Muscle of leg (tissue), 11 donors: ENCODE results near the gene MAD1L1. TPM values are rescaled to one million over a fixed set of nuclear protein-coding genes. Genes with fewer than 3 reads are reported as not detected.

ENCODE experiments used
- DNase-seq: peaks from one replicate; pipeline ENCODE4 v3.0.0; 2013
- H3K27ac ChIP-seq: one replicate; pipeline ENCODE4 v1.5.1; 2013; ENCODE audit warnings: mild to moderate bottlenecking, low read length, control low read depth
- H3K27me3 ChIP-seq: one replicate; pipeline ENCODE4 v1.6.1; 2013; ENCODE audit warnings: low read length; ENCODE audit not compliant: control insufficient read depth, insufficient read depth
- H3K36me3 ChIP-seq: one replicate; pipeline ENCODE4 v1.6.1; 2013; ENCODE audit warnings: low read length; ENCODE audit not compliant: control insufficient read depth, insufficient read depth
- H3K4me1 ChIP-seq: one replicate; pipeline ENCODE4 v1.6.1; 2013; ENCODE audit warnings: low read length; ENCODE audit not compliant: control insufficient read depth, insufficient read depth
- H3K4me3 ChIP-seq: one replicate; pipeline ENCODE4 v1.5.1; 2013; ENCODE audit warnings: low read length, control low read depth
- H3K9me3 ChIP-seq: replicated peaks from 2 replicates; pipeline ENCODE4 v1.6.1; 2013; ENCODE audit warnings: low read depth, low read length; ENCODE audit not compliant: control insufficient read depth
- WGBS: methylation state at CpG from one replicate; pipeline ENCODE4 v1.1.5; 2013; ENCODE audit warnings: missing lambda C conversion rate; ENCODE audit not compliant: insufficient coverage; 5-methylcytosine and 5-hydroxymethylcytosine counted together
- polyA plus RNA-seq, 8 donors: library from polyadenylated mRNA; unstranded; fragments of 120-200 nt; gene quantifications; one replicate each; pipeline versions ENCODE4 v1.2.1 to v1.2.3, GENCODE V29; 2013; ENCODE audit warnings: inconsistent platforms in 1 of 8, low replicate concordance in 1 of 8; ENCODE audit not compliant: insufficient read length in 8 of 8, insufficient read depth in 1 of 8
- total RNA-seq: library from RNA; stranded (reverse); fragments of 120-200 nt; gene quantifications from one replicate; pipeline ENCODE4 v1.2.4, GENCODE V29; 2013

MAD1L1 gene
- total and polyA plus RNA-seq, 9 donors: 19.1 to 38.7 (median 21.8) TPM

DNA sequence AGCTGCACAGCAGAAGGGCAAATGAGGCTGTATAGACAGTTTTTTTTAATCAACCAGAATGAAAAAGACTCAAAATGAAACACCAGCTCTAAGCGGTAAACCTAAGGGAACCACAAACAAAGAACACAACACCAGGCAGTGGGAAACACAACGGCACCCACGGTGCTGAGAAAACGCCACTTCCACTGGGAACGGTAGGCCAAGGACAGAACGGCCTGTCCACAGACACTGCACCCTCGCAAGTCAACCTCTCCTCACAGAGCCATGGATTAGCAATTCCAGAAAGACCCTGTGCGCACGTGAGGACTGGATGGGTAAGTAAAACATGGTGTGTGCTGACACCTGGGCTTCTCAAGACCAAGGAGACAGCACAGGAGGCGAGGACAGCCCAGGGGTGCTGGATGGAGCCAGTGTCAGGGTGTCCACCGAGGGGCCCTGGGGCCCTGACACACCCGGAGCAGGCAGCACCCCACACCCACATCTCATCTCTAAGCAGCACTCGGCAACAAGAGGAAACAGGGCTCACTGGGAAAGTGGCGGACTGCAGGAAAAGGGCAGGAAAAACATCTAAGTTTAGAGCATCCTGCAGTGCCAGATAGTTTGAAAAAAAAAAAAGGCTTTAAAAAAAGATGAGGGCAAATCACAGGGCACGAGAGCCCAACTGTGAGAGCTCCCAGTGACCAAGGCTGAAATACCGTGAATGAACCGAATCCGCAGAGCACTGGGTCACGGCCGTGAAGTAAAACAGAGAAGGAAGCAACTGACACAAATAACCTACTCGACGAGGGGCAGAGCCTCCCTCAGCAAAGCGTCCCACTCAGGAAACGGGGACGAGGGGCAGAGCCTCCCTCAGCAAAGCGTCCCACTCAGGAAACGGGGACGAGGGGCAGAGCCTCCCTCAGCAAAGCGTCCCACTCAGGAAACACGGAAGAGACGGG, 120.2 kb downstream of the MAD1L1 start:
- Histone ChIP-seq H3K27ac (peak overlapping the region; percentile 29), H3K4me3 (no peak overlapping the region), H3K4me1 (peaks cover 73% of the 10 kb centered on the region), H3K36me3 (peaks cover 7% of the 10 kb centered on the region), H3K27me3 (no peaks in the 10 kb centered on the region), H3K9me3 (no peaks in the 10 kb centered on the region)
- 78% methylated on average over 16 of the region's 31 CpGs for WGBS
- no peak for DNase-seq

DNA sequence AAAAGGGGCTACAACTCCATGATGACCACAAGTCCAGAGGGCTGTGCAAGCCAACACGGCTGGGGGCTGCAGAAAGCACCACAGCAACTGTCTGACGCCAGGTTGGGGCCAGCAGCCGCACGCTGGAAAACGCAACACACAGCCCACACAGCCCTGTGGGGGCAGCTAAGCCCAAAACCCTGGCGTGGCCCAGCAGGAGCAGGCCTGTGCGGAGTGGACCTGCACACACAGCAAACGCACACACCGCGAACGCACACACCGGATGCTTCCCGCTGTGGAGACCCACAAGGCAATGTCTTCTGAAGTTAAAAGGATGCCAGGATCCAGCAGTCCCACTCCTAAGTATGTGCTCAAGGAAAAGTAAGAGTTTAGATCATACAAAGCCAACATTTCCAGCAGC, 121.2 kb downstream of the MAD1L1 start:
- Histone ChIP-seq H3K4me3 (no peak overlapping the region), H3K9me3 (no peaks in the 10 kb centered on the region), H3K27ac (no peak overlapping the region), H3K27me3 (no peaks in the 10 kb centered on the region), H3K36me3 (peaks cover 7% of the 10 kb centered on the region), H3K4me1 (peaks cover 73% of the 10 kb centered on the region)
- WGBS: 70% methylated on average over 5 of the region's 13 CpGs
- no peak for DNase-seq

DNA sequence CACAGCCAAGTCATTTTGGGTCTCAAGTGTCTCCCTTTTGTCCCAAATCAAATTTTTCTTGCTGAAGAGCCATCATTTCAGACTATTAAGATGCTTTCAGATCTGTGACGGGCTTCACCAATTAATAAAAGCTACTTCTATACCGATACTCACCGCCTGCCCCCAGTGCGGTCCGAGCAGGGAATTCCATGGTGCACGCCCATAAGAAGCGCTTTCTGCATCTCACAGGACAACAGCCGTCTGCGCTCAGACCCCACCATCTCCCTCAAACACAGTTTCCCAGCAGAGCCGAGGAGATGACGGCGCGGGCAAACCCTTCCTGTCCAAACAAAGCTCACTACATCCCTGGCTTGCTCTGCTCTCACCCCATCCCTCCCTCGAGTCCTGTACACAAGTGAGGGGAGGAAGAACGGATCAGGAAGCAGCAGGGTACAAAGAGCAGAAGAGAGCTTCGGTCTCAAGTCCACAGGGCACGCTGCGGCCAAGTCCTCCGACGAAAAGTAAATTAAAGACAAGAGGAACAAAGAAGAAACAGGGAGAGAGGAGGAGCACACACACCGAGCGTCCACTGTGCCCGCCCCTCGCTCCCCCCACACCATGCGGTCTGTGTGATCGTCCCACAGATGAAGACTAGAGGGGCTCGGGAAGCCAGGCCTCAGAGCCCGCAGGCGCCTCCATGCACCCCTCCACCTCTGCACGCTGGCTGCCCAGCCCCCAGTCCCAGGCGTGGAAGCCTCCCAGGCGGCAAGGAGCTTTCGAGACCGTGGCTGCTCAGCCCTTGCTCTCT, 121.9 kb downstream of the MAD1L1 start:
- no peak overlapping the region for H3K4me3 ChIP-seq
- WGBS: 68% methylated on average over 9 of the region's 34 CpGs
- DNase-seq: no peak
- no peaks in the 10 kb centered on the region for H3K27me3 ChIP-seq
- peaks cover 72% of the 10 kb centered on the region for H3K4me1 ChIP-seq
- peak overlapping the region; percentile 69 for H3K27ac ChIP-seq
- no peaks in the 10 kb centered on the region for H3K9me3 ChIP-seq
- peaks cover 7% of the 10 kb centered on the region for H3K36me3 ChIP-seq

DNA sequence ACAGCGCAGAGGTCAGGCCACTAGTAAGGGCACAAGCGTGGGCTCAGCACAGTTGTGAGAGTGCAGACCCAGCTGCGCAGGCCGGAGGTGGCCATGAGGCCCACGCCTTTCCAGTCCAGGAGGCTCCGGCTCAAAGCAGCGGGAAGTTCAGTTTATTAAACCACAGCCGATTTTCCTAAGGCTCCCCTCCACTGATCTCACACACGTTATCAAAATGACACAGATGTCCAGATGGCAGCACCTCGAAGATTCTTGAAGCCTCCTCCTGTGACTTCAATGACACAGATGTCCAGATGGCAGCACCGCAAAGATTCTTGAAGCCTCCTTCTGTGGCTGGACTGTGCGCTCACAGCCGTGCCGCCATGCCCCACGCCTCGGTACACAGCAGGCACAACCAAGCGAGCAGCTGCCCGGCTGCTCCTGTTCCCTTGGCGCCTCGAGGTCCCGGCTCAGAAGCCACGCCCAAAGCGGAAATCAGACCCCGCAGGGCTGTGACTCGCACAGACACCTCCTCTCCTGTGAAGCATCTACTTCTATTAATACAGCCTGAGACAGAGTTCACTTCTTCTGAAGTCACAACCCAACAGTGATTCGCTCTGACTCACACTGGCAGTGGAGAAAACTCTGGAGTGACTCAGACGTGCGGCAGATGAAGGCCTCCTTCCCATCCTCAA, 122.7 kb downstream of the MAD1L1 start:
- H3K4me1 ChIP-seq: peaks cover 71% of the 10 kb centered on the region
- H3K9me3 ChIP-seq: no peaks in the 10 kb centered on the region
- peaks cover 7% of the 10 kb centered on the region for H3K36me3 ChIP-seq
- H3K4me3 ChIP-seq: no peak overlapping the region
- H3K27ac ChIP-seq: peak overlapping the region; percentile 69
- no peaks in the 10 kb centered on the region for H3K27me3 ChIP-seq
- no peak for DNase-seq
- WGBS: 81% methylated on average over 25 of the region's 28 CpGs

DNA sequence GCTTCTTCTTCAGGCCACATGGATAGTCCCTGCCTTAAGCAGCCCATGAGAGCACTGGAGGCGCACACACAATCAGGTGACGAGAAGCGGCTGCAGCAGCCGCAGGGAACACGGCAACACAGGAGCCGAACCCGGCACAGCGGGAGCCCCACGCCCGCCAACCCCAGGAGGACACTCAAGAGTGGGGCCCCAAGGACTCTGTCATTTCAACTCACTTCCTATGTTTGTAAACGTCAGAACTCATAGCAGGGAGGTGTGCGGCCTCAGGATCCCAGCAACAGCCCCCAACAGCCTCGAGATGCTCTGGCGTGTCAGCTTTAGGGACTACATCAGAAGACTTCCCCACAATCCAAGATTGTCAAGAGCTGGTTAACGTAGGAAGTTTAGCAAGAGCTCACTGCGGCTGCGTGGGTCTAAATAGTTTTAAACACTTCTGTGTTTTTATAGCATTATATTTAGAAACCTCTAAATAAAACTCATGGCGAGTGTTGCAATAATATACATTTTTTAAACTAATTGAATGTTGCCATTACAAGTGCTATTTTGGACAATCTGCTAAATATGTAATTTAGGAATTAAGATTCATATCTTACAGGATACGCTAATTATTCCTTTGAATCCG, 123.4 kb downstream of the MAD1L1 start:
- Histone ChIP-seq H3K27ac (peak overlapping the region; percentile 59), H3K27me3 (no peaks in the 10 kb centered on the region), H3K9me3 (no peaks in the 10 kb centered on the region), H3K4me1 (peaks cover 75% of the 10 kb centered on the region), H3K4me3 (no peak overlapping the region), H3K36me3 (peaks cover under 1% of the 10 kb centered on the region)
- 65% methylated on average over 13 of the region's 20 CpGs for WGBS
- DNase-seq: no peak

DNA sequence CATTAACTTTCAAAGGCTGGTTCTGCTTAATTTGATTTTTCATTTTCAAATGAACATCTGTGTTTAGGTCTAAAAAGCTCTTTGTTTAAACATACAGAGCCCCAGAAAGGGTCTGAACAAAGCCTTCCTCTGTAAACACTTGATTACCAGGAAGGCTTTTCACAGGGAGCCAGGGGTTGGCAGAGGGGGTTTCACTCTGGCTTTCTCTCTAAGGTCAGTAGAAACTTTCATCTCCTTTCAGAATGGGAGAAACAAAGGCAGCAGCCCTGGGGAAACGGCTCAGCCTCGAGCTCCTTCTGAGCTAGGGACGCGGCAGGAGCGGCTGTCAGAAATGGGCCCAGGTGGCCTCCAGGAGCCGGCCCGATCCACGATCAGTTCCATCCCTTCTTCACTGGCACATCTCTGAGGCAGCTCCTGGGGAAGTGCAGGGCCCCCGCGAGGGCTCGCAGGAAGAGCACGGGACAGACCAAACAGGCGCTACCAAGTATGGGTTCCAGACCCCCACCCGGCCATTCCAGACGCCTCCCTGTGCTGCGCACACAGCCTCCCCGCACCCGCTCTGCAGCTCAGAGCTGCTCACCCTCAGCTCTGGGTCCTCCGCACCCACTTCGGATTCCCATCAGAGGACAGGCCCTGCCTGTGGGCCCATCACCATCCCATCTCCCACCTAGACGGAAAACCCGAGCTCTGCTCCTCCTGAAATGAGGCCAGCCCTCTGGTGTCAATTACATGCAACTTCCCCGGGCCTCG, 124.1 kb downstream of the MAD1L1 start:
- Histone ChIP-seq H3K27me3 (no peaks in the 10 kb centered on the region), H3K4me3 (no peak overlapping the region), H3K9me3 (no peaks in the 10 kb centered on the region), H3K4me1 (peaks cover 82% of the 10 kb centered on the region), H3K36me3 (no peaks in the 10 kb centered on the region), H3K27ac (peak overlapping the region; percentile 59)
- DNase-seq: no peak
- WGBS: 55% methylated on average over 20 of the region's 24 CpGs

DNA sequence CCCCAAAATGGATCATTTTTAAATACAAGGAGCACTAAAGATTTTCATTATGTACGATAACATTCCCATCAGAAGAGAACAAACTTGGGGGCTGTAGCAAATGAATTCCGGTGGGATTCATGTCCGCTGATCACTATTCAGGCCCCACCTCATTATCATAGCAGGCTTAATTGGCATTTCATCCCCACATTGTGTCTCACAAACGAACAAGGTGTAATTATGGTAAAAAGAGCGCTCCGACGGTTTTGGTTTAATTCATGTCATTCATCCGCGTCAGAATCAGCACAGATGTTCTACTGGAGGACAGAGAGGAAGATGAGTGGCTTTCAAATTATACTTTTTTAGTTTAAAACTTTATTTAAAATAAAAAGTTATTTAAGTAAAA, 124.7 kb downstream of the MAD1L1 start:
- H3K4me3 ChIP-seq: no peak overlapping the region
- peaks cover 88% of the 10 kb centered on the region for H3K4me1 ChIP-seq
- WGBS: no CpG with 5 or more reads among the region's 9 CpGs
- DNase-seq: no peak
- H3K36me3 ChIP-seq: no peaks in the 10 kb centered on the region
- peak overlapping the region; percentile 85 for H3K27ac ChIP-seq
- no peaks in the 10 kb centered on the region for H3K27me3 ChIP-seq
- no peaks in the 10 kb centered on the region for H3K9me3 ChIP-seq

DNA sequence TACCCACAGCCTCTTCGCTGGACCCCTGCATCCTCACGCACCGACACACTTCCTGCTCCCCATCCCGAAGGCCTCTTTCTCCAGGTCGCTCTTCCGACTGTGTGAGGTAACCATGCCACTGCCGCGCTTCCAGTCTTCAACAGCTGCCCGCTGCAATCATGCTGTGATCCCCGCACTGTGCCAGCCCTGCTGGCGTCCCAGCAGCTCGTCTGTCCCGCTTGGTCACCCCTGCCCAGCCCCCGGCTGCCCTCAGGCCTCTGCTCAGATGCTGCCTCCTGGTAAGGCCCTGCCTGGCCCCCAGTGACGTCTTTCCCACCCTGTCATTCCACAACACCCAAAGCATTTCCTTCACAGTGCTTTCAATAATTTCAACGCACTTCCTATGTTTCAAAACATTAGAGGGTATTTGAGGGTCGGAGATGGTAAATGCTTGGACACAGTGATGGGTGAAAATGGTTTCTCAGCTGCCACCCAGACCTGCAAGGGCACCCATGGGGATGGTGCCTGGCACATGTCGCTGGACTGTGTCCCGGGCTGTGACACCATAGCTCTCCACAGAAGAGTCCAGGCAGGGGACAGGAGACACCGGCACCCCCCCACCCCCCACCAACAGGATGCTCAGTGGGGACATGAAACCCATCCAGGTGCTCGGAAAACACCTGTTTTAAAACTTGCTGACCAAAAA, 125.2 kb downstream of the MAD1L1 start:
- peak; percentile 70 for DNase-seq
- Histone ChIP-seq H3K9me3 (no peaks in the 10 kb centered on the region), H3K27me3 (no peaks in the 10 kb centered on the region), H3K4me1 (peaks cover 89% of the 10 kb centered on the region), H3K4me3 (no peak overlapping the region), H3K27ac (peak overlapping the region; percentile 85), H3K36me3 (no peaks in the 10 kb centered on the region)
- WGBS: 48% methylated on average over 14 of the region's 21 CpGs

DNA sequence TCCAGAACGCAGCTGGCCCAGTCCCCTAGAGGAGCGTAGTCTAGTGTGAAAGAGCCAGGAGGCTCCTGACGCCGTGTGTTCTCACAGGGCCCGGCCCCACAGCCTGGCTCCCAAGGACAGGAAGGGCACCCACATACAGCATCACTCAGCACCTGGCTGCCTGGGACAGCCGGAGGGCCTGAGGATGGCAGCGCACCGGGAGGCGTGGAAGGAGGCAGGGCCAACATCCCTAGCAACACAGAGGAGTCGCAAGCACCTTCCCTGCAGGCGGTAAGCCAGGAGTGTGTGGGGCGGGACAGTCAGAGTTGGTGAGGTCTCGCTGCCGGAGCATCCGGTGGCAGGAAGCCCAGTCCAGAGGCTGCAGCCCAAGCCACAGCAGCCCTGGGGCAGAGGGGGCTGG, 125.8 kb downstream of the MAD1L1 start:
- Histone ChIP-seq H3K4me3 (no peak overlapping the region), H3K4me1 (peaks cover 84% of the 10 kb centered on the region), H3K27me3 (no peaks in the 10 kb centered on the region), H3K27ac (peak overlapping the region; percentile 85), H3K9me3 (no peaks in the 10 kb centered on the region), H3K36me3 (no peaks in the 10 kb centered on the region)
- DNase-seq: peak; percentile 78
- WGBS: 18% methylated on average over 8 of the region's 15 CpGs
